ENCODE results near the gene GRM2.
"Not testable (repeated sequence)": the region's sequence is repeated elsewhere in the genome, so short reads cannot be mapped to it uniquely, and the experiment has no call there.

GRM2 gene

DNA sequence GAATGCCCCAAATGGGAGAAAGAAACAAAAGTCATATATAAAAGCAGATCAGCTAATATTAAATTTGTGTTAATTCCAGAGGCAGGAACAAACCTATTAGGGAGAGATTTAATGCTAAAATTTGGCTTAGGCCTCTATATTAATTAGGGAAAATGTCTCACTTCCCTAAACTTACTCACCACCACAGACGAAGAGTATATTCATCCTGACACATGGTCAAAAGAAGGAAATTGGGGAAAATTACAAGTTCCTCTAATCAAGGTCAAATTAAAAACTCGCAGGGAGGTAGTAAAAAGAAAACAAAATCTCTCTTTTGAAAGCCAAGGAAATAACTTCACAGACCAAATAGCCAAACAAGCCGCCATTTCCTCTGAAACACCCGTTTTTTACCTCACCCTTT is 32.2 kb downstream of the GRM2 start:
- TF ChIP-seq, protein P1, sequence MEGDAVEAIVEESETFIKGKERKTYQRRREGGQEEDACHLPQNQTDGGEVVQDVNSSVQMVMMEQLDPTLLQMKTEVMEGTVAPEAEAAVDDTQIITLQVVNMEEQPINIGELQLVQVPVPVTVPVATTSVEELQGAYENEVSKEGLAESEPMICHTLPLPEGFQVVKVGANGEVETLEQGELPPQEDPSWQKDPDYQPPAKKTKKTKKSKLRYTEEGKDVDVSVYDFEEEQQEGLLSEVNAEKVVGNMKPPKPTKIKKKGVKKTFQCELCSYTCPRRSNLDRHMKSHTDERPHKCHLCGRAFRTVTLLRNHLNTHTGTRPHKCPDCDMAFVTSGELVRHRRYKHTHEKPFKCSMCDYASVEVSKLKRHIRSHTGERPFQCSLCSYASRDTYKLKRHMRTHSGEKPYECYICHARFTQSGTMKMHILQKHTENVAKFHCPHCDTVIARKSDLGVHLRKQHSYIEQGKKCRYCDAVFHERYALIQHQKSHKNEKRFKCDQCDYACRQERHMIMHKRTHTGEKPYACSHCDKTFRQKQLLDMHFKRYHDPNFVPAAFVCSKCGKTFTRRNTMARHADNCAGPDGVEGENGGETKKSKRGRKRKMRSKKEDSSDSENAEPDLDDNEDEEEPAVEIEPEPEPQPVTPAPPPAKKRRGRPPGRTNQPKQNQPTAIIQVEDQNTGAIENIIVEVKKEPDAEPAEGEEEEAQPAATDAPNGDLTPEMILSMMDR (conservative IDR thresholded peaks at IDR 0.05; ENCODE audit: low read depth, low read length) = no peak
- no peak overlapping the region for H3K4me3 ChIP-seq (ENCODE audit: low read length)
- no peak for DNase-seq (ENCODE audit: low read depth)

GRCh38 chr3:51742320-51742719 is 35.5 kb downstream of the GRM2 start:
- DNase-seq (ENCODE audit: low read depth); H3K4me3 ChIP-seq (ENCODE audit: low read length): not testable (repeated sequence)

DNA sequence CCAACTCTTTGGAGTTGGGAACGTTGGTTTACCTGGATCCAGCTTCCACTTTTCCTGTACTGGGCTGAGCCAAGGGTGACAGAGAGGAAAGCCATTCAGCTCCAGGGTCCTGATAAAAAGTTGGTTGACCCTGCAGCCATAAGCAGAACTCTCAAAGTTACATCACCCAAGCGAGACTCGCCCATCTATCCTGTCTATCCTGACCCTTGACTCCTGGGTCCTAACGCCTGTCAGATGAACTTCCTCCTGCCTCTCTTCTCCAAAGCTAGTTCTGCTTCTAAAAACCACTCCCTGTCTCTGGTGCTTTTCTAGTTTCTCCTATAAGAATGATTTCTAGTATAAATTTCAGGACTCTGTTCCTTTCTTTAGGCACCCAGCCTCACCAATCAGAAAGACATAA is 36.1 kb downstream of the GRM2 start:
- DNase-seq (ENCODE audit: low read depth); H3K4me3 ChIP-seq (ENCODE audit: low read length): not testable (repeated sequence)

DNA sequence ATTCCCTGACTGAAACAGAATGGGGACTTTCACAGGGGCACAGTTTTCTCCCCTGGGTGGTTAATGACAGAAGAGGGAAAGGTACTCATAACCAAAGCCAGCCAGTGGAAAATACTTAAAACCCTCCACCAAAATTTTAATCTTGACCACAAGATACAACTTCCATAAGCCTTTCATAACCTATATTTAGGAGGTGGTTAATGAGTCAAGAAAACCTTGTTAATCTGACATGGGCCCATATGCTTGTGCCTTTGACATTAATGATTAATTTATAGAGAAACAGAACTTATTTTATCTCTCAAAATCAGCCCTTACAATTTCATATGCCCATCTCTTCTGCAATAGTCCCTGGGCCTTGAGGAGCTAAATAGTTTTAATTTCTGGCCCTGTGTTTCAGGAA is 41.0 kb downstream of the GRM2 start:
- no peak overlapping the region for H3K4me3 ChIP-seq (ENCODE audit: low read length)
- no peak for DNase-seq (ENCODE audit: low read depth)
- TF ChIP-seq, protein P1 (conservative IDR thresholded peaks at IDR 0.05; ENCODE audit: low read depth, low read length) = no peak

DNA sequence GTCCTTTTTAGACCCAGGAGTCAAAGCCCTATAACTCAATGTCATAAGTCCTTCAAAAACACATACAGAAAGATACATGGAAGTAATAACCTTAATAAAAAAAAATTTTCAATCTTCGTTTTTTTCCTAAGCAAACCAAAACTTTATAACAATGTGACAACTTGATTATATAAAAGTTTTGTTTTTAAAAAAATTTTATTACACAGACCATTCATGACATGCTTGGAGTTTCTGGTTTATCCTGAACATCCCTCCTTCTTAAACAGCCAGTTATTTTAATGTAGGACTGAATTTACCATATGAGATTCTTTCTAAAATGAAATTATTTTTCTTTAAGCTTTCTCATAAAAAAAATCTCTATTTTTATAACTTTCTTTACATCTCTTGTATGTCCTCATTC is 41.5 kb downstream of the GRM2 start:
- TF ChIP-seq, protein P1 (conservative IDR thresholded peaks at IDR 0.05; ENCODE audit: low read depth, low read length) = no peak

DNA sequence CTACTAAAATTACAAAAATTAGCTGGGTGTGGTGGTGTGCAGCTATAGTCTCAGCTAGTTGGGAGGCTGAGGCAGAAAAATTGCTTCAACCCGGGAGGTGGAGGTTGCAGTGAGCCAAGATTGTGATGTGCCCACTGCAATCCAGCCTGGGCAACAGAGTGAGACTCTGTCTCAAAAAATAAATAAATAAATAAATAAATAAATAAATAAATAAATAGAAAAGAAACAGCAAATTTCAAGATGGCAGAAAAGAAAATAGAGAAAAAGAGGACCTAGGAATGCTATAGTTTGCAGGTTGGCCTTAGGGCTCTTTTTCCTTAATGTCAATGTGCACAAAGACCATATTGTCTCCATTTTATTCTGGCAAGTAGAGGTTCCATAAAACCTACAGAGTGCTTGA is 44.0 kb downstream of the GRM2 start:
- no peak for DNase-seq (ENCODE audit: low read depth)
- H3K4me3 ChIP-seq (ENCODE audit: low read length) = no peak overlapping the region
- TF ChIP-seq, protein P1 (conservative IDR thresholded peaks at IDR 0.05; ENCODE audit: low read depth, low read length) = no peak

More for the DNA sequence above, 41.5 kb downstream of the GRM2 start:
- DNase-seq (ENCODE audit: low read depth) = no peak
- H3K4me3 ChIP-seq (ENCODE audit: low read length) = no peak overlapping the region

DNA sequence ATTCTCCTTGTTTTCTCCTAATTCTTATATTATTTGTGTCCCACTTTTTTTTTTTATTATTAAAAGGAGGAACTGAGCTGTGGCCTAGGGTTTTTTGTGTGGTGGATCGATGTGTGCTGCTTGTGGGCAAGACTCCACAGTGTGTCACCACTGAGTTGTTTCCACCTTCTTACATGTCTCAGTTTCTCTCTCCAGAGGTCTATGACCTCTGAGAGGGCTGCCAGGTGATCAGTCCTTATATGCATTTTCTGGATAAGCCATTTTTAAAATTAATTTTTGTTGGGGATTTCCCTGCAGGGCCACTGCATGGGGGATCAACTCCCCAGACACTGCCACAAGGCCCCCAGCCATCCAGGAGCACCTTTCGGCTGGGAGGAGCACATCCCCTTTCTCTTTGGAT is 44.4 kb downstream of the GRM2 start:
- H3K4me3 ChIP-seq (ENCODE audit: low read length) = no peak overlapping the region
- TF ChIP-seq, protein P1 (conservative IDR thresholded peaks at IDR 0.05; ENCODE audit: low read depth, low read length) = no peak
- DNase-seq (ENCODE audit: low read depth) = no peak

DNA sequence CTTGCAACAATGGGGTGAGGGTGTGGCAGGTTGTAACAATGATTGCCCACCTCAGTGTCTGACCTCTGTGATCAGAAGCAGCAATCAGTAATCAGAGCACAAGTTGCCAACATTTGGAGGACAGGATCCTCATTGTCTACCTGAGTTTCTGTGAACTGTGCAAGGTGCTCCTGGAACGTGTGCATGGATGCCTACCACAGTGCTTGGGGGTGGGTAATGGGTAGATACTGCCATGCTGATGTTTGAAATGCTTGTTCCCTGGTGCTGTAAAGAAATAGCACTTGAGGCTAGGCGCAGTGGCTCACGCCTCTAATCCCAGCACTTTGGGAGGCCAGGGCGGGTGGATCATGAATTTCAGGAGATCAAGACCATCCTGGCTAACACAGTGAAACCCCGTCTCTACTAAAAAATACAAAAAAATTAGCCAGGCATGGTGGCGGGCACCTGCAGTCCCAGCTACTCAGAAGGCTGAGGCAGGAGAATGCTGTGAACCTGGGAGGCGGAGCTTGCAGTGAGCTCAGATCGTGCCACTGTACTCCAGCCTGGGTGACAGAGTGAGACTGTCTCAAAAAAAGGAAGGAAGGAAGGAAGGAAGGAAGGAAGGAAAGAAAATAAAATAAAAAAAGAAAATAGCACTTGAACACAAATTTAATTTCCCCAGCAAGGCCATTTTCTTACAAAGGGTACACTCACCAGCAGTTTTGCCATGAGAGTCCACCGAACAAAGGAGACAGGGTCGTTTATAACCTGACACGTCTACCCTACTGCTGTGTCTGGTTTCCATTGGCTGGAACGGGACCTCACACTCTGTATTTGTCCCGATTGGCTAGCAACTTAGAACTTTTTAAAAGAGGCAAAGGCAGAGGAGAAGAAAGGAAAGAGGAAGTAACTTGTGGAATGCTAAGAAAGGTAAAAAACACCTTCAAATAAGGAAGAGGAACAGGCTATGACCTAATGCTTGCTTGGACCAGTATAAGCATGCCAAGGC is 47.2 kb downstream of the GRM2 start:
- H3K4me3 ChIP-seq (ENCODE audit: low read length); DNase-seq (ENCODE audit: low read depth): not testable (repeated sequence)
